Measurements from ENCODE around the gene NDRG4. TPM values are rescaled to one million over a fixed set of nuclear protein-coding genes. Genes with fewer than 3 reads are reported as not detected.

Gene NDRG4
- total RNA-seq, 6 experiments from 2014 or later, result 1.5 to 5.3 (median 3.6) TPM

DNA sequence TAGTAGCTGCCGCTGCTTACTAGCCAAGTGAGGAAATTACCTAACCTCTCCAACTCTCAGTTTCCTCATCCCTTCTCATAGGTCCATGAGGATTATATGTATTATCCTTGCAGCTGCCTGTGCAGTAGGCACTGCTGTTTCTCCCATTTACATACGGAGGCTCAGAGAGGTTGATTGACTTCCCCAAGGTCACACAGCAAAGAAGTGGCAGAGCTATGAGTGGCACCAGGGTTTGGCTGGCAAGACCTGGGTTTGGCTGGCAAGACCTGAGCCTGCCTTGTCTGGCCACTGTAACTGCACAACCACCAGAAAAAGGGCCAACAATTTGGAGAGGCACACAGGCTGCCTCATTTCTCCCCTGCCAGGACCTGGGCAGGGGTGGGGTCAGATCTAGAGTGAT, 2.5 kb upstream of the NDRG4 start:
- Mint-ChIP-seq H3K36me3 (ENCODE audit: low read depth) (no peaks in the 10 kb centered on the region), H3K4me3 (no peak overlapping the region), H3K4me1 (ENCODE audit: low read depth) (peaks cover 22% of the 10 kb centered on the region), H3K27ac (no peak overlapping the region), H3K9me3 (no peaks in the 10 kb centered on the region), H3K27me3 (ENCODE audit: insufficient read depth) (peaks cover 20% of the 10 kb centered on the region)
- TF ChIP-seq, protein P1, sequence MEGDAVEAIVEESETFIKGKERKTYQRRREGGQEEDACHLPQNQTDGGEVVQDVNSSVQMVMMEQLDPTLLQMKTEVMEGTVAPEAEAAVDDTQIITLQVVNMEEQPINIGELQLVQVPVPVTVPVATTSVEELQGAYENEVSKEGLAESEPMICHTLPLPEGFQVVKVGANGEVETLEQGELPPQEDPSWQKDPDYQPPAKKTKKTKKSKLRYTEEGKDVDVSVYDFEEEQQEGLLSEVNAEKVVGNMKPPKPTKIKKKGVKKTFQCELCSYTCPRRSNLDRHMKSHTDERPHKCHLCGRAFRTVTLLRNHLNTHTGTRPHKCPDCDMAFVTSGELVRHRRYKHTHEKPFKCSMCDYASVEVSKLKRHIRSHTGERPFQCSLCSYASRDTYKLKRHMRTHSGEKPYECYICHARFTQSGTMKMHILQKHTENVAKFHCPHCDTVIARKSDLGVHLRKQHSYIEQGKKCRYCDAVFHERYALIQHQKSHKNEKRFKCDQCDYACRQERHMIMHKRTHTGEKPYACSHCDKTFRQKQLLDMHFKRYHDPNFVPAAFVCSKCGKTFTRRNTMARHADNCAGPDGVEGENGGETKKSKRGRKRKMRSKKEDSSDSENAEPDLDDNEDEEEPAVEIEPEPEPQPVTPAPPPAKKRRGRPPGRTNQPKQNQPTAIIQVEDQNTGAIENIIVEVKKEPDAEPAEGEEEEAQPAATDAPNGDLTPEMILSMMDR (IDR thresholded peaks at IDR 0.05), result no peak
- DNase-seq, result no peak

DNA sequence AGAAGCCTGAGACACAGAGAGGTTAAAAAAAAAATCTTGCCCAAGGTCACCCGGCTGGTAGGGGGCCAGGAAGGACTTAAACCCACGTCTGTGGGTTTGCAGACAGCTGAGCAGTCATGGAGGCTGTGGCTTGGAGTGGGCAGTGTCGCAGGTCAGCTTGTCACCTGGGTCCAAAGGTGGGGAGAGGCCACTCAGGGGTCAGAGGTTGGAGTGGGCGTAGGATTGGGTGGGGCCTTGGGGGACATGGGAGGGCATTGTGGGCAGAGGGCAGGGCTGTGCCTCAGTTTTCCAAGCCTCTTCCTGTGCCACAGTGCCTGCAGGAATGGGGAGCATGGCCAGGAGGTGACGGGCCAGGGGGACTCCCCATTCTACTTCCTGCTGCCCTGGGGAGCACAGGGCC, 2.0 kb upstream of the NDRG4 start:
- no peak for DNase-seq
- no peak overlapping the region for H3K27ac Mint-ChIP-seq
- H3K27me3 Mint-ChIP-seq (ENCODE audit: insufficient read depth), result peaks cover 16% of the 10 kb centered on the region
- no peak overlapping the region for H3K4me3 Mint-ChIP-seq
- TF ChIP-seq, protein P1 (IDR thresholded peaks at IDR 0.05), result no peak
- H3K36me3 Mint-ChIP-seq (ENCODE audit: low read depth), result no peaks in the 10 kb centered on the region
- no peaks in the 10 kb centered on the region for H3K9me3 Mint-ChIP-seq
- peaks cover 22% of the 10 kb centered on the region for H3K4me1 Mint-ChIP-seq (ENCODE audit: low read depth)

DNA sequence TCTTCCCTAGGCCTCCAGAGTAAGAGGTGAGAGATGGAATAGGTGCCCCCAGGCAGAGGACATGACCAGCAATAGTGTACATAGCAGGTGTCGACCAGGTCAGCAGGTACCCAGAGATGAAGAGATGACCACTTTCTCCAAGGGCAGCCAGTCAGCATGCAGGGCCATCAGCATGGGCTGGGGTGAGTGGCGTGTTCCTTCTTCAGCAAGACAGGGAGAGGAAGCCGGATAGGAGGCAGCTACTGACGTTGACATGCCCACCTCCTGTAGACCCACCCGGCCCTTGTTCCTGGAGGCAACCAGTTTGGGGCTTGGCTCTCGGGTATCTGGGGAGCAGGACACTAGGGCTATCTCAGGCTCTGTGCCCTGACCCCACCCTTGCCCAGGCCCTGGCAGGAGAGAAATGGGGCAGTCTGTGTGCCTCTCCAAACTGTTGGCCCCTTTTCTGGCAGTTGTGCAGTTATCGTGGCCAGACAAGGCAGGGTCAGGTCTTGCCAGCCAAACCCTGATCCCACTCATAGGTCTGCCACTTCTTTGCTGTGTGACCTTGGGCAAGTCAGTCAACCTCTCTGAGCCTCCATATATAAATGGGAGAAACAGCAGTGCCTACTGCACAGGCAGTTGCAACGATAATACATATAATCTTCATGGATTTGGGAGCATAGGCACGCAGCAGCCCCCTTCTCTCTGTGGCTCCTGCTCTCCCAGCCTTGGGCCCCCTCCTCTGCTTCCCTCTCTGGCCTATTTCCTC, 1.4 kb upstream of the NDRG4 start:
- no peaks in the 10 kb centered on the region for H3K9me3 Mint-ChIP-seq
- no peak overlapping the region for H3K4me3 Mint-ChIP-seq
- H3K36me3 Mint-ChIP-seq (ENCODE audit: low read depth), result no peaks in the 10 kb centered on the region
- H3K27me3 Mint-ChIP-seq (ENCODE audit: insufficient read depth), result peaks cover 16% of the 10 kb centered on the region
- no peak overlapping the region for H3K27ac Mint-ChIP-seq
- H3K4me1 Mint-ChIP-seq (ENCODE audit: low read depth), result peaks cover 22% of the 10 kb centered on the region
- TF ChIP-seq, protein P1 (IDR thresholded peaks at IDR 0.05), result no peak
- no peak for DNase-seq

DNA sequence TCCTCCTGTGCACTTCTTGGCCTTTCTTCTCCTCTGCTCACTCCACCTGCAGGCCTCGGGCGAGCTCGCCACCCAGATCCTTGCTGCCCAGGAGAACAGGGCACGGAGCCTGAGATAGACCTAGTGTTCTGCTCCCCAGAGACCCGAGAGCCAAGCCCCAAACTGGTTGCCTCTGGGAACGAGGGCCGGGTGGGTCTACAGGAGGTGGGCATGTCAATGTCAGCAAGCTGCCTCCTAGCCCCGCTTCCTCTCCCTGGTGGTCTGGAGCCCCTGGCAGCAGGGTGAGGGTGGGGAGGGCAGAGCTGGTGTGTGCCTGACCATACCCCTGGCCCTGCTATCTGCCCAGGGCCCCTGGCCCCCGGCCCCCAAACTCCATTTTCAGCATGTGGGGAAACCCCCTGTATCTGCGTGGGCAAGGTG, 841 bp upstream of the NDRG4 start:
- TF ChIP-seq, protein P1 (IDR thresholded peaks at IDR 0.05), result no peak
- Mint-ChIP-seq H3K27ac (no peak overlapping the region), H3K9me3 (no peaks in the 10 kb centered on the region), H3K4me1 (ENCODE audit: low read depth) (peaks cover 22% of the 10 kb centered on the region), H3K4me3 (no peak overlapping the region), H3K36me3 (ENCODE audit: low read depth) (no peaks in the 10 kb centered on the region), H3K27me3 (ENCODE audit: insufficient read depth) (peaks cover 17% of the 10 kb centered on the region)
- DNase-seq, result no peak

DNA sequence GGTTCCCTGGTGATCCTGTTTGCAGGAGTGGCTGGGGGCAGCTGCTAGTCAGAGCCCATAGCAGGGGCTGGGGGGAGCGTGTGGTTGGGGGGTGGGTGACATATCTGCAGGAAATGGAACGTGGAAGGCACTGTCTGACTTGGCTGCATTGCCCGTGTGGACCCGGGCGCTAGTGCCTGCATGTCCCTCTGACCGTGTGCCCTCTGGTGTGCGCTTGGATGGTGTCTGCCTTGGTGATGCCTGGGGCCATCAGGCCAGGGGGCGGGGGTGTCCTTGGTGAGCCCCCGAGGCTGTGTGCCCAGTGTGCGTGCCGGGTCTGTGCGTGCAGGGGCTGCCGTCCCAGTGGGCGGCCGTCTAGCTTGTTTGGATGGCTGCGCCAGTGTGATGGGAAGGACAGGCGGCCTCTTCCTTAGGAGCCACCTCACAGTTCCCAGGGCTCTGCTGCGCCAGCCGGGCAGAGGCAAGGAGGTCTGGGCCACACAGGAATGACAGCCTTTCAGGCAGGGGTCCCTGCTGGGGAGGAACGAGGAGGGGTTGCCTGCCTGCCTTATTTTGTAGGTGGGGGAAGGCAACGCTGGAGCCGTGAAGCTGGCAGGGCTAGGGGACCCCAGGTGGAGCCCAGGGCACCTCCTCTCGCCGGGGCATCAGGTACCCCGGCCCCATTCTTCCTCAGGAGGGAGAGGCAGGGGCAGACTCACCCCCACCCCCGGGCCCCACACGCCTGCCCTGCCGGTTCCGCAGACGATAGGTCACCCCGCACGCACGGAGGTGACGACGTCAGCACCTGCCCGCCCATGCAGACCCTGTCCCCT, 693 bp downstream of the NDRG4 start:
- Mint-ChIP-seq H3K27me3 (ENCODE audit: insufficient read depth) (peaks cover 18% of the 10 kb centered on the region), H3K4me1 (ENCODE audit: low read depth) (peaks cover 9% of the 10 kb centered on the region), H3K9me3 (no peaks in the 10 kb centered on the region), H3K27ac (no peak overlapping the region), H3K36me3 (ENCODE audit: low read depth) (no peaks in the 10 kb centered on the region), H3K4me3 (peak overlapping the region; percentile 70)
- DNase-seq, result no peak
- TF ChIP-seq, protein P1 (IDR thresholded peaks at IDR 0.05), result no peak
